HT1080 (cell line): ENCODE results near the gene GNPTG. TPM values are rescaled to one million over a fixed set of nuclear protein-coding genes. Genes with fewer than 3 reads are reported as not detected.
A peak's percentile ranks its signal among the peaks of the same experiment; 100 is the strongest.

Experiments
- DNase-seq: peaks from one replicate; pipeline ENCODE4 v3.0.0-alpha.2; 2015; ENCODE audit warnings: low read depth
- total RNA-seq: library from RNA; depleted of rRNA; stranded (reverse); fragments of >200 nt; shearing (Covaris generic); gene quantifications from 2 replicates; pipeline ENCODE4 v1.2.3, GENCODE V29; 2014

Gene GNPTG
- total RNA-seq, 1 experiment from 2014 or later, result 38.2 TPM

GRCh38 chr16:1347286-1347855 lies 4.4 kb upstream of the GNPTG start:
- DNase-seq, result no peak

- no peak for DNase-seq
These were observed 3.8 kb upstream of the GNPTG start for GRCh38 chr16:1347962-1348361.

- DNase-seq, result no peak
These were observed 3.3 kb upstream of the GNPTG start for GRCh38 chr16:1348441-1348840.

- no peak for DNase-seq
These were observed 2.8 kb upstream of the GNPTG start for GRCh38 chr16:1348926-1349325.

- no peak for DNase-seq
These were observed 2.4 kb upstream of the GNPTG start for GRCh38 chr16:1349351-1349750.

- no peak for DNase-seq
These were observed 1.8 kb upstream of the GNPTG start for GRCh38 chr16:1349951-1350350.

- DNase-seq, result no peak
These were observed 1.0 kb upstream of the GNPTG start for GRCh38 chr16:1350691-1351090.

- no peak for DNase-seq
These were observed 533 bp upstream of the GNPTG start for GRCh38 chr16:1351215-1351581.

GRCh38 chr16:1354815-1355540 lies 3.2 kb downstream of the GNPTG start:
- no peak for DNase-seq

- no peak for DNase-seq
These were observed 3.9 kb downstream of the GNPTG start for GRCh38 chr16:1355591-1355990.

GRCh38 chr16:1356061-1356900 lies 4.5 kb downstream of the GNPTG start:
- DNase-seq, result no peak

GRCh38 chr16:1357906-1358566 lies 6.3 kb downstream of the GNPTG start:
- DNase-seq, result no peak

GRCh38 chr16:1361685-1362360 lies 10.1 kb downstream of the GNPTG start:
- no peak for DNase-seq

- DNase-seq, result no peak
These were observed 11.1 kb downstream of the GNPTG start for GRCh38 chr16:1362807-1363206.

GRCh38 chr16:1363501-1364041 lies 11.8 kb downstream of the GNPTG start:
- DNase-seq, result peak; percentile 36

GRCh38 chr16:1364510-1364909 lies 12.8 kb downstream of the GNPTG start:
- no peak for DNase-seq

GRCh38 chr16:1366060-1366711 lies 14.5 kb downstream of the GNPTG start:
- DNase-seq, result no peak

- DNase-seq, result no peak
These were observed 15.1 kb downstream of the GNPTG start for GRCh38 chr16:1366712-1367299.

- DNase-seq, result no peak
These were observed 15.9 kb downstream of the GNPTG start for GRCh38 chr16:1367486-1368174.
